Right cardiac atrium (tissue), 5 donors: Measurements from ENCODE around the gene UCKL1. TPM values are rescaled to one million over a fixed set of nuclear protein-coding genes. Genes with fewer than 3 reads are reported as not detected.
A peak's percentile ranks its signal among the peaks of the same experiment; 100 is the strongest.

Source experiments
- ATAC-seq, 2 donors: fragments of 200-7000 bp; cut with Tn5 transposase; one replicate each; pipeline versions ENCODE4 v1.8.0 to v1.9.1; 2020; ENCODE audit warnings: moderate library complexity in 2 of 2, mild to moderate bottlenecking in 1 of 2
- DNase-seq, 3 donors: peaks; one replicate each; pipeline ENCODE4 v3.0.0-alpha.2; 2020
- H3K27ac ChIP-seq: one replicate; pipeline ENCODE4 v1.5.1; 2013; ENCODE audit warnings: mild to moderate bottlenecking, low read length, control low read depth, moderate library complexity
- H3K27me3 ChIP-seq: one replicate; pipeline ENCODE4 v1.6.1; 2013; ENCODE audit not compliant: control insufficient read depth, insufficient read depth
- H3K4me1 ChIP-seq: one replicate; pipeline ENCODE4 v1.6.1; 2013; ENCODE audit warnings: low read length; ENCODE audit not compliant: control insufficient read depth, insufficient read depth
- H3K4me3 ChIP-seq: one replicate; pipeline ENCODE4 v1.5.1; 2013; ENCODE audit warnings: low read length, control low read depth
- H3K9me3 ChIP-seq: one replicate; pipeline ENCODE4 v1.6.1; 2013; ENCODE audit warnings: low read length; ENCODE audit not compliant: control insufficient read depth
- WGBS: extraction: QIAGEN DNeasy Blood & Tissue Kit; methylation state at CpG from one replicate; pipeline ENCODE4 v1.1.7; 2013; 5-methylcytosine and 5-hydroxymethylcytosine counted together
- intact Hi-C, 4 donors: fragments of 100-400 bp; cut with DNase I; formaldehyde crosslinking; loops; one replicate each; pipeline versions ENCODE4 v1.11.0 to v1.14.0; 2022 to 2023
- polyA plus RNA-seq: library from polyadenylated mRNA; stranded (reverse); fragments of 200-250 nt; gene quantifications from one replicate; pipeline ENCODE4 v1.2.3, GENCODE V29; 2013
- total RNA-seq, 4 donors: library from RNA; stranded (reverse); fragmentation: NEBNext Ultra II Directional; extraction: Animal tissue kit (Norgen Biotek cat#: 25700); gene quantifications; one replicate each; pipeline ENCODE4 v1.2.1, GENCODE V29; 2021
- donor health status: healthy with polysubstance abuse.
- donor health status: DM: no; HTN: yes; CAD: no.
- donor health status: DM: no; HTN: no; CAD: no.
- donor health status: DM: no; HTN: yes; CAD: no; lungs with severe emphysema.
- donor health status: DM: yes; HTN: yes; CAD: no.

The UCKL1 gene
- total and polyA plus RNA-seq, 5 donors: 35.5 to 47.0 (median 42.9) TPM

GRCh38 chr20:63950701-63951397, 5.4 kb downstream of the UCKL1 start:
- H3K4me1 ChIP-seq: peaks cover 17% of the 10 kb centered on the region
- 59% methylated on average over 20 of the region's 20 CpGs for WGBS
- DNase-seq (peak in 2 of 3 donors; percentile 75 to 77), ATAC-seq (peak; percentile 4 to 15)
- intact Hi-C loops: no loop called here
- H3K4me3 ChIP-seq: no peak overlapping the region
- peak overlapping the region; percentile 90 for H3K27ac ChIP-seq
- no peaks in the 10 kb centered on the region for H3K27me3 ChIP-seq
- no peaks in the 10 kb centered on the region for H3K9me3 ChIP-seq

- Histone ChIP-seq H3K27me3 (no peaks in the 10 kb centered on the region), H3K27ac (peak overlapping the region; percentile 22), H3K4me3 (no peak overlapping the region), H3K4me1 (peaks cover 14% of the 10 kb centered on the region), H3K9me3 (no peaks in the 10 kb centered on the region)
- intact Hi-C loops: no loop called here
- WGBS: 42% methylated on average over 27 of the region's 27 CpGs
- peak; percentile 31 to 73 (median 70) for DNase-seq
- no peak for ATAC-seq
These were observed 8.4 kb downstream of the UCKL1 start for GRCh38 chr20:63947638-63948456.

GRCh38 chr20:63946986-63947637, 9.1 kb downstream of the UCKL1 start:
- peak in 1 of 2 donors; percentile 3 for ATAC-seq
- peak; percentile 44 to 80 (median 73) for DNase-seq
- peaks cover 11% of the 10 kb centered on the region for H3K4me1 ChIP-seq
- H3K27ac ChIP-seq: peak overlapping the region; percentile 22
- H3K27me3 ChIP-seq: no peaks in the 10 kb centered on the region
- intact Hi-C loops: no loop called here
- 72% methylated on average over 15 of the region's 15 CpGs for WGBS
- no peak overlapping the region for H3K4me3 ChIP-seq
- H3K9me3 ChIP-seq: no peaks in the 10 kb centered on the region

GRCh38 chr20:63945921-63946920, 10.0 kb downstream of the UCKL1 start:
- DNase-seq: peak in 2 of 3 donors; percentile 62 to 66
- Histone ChIP-seq H3K27ac (no peak overlapping the region), H3K4me1 (peaks cover 8% of the 10 kb centered on the region), H3K4me3 (no peak overlapping the region), H3K27me3 (no peaks in the 10 kb centered on the region), H3K9me3 (no peaks in the 10 kb centered on the region)
- no peak for ATAC-seq
- 92% methylated on average over 39 of the region's 39 CpGs for WGBS
- intact Hi-C loops: no loop called here

- intact Hi-C loops: no loop called here
- peak in 2 of 3 donors; percentile 39 to 53 for DNase-seq
- Histone ChIP-seq H3K27ac (no peak overlapping the region), H3K9me3 (no peaks in the 10 kb centered on the region), H3K4me3 (no peak overlapping the region), H3K27me3 (no peaks in the 10 kb centered on the region), H3K4me1 (peaks cover 8% of the 10 kb centered on the region)
- no peak for ATAC-seq
- 84% methylated on average over 17 of the region's 17 CpGs for WGBS
These were observed 11.1 kb downstream of the UCKL1 start for GRCh38 chr20:63945031-63945658.

- no peak for ATAC-seq
- intact Hi-C loops: no loop called here
- H3K27ac ChIP-seq: no peak overlapping the region
These were observed 11.9 kb downstream of the UCKL1 start for GRCh38 chr20:63944078-63944941.

GRCh38 chr20:63943808-63944077, 12.5 kb downstream of the UCKL1 start:
- Histone ChIP-seq H3K4me3 (no peak overlapping the region), H3K27ac (no peak overlapping the region), H3K27me3 (no peaks in the 10 kb centered on the region), H3K9me3 (no peaks in the 10 kb centered on the region), H3K4me1 (peaks cover 3% of the 10 kb centered on the region)
- intact Hi-C loops: no loop called here
- DNase-seq: peak in 1 of 3 donors; percentile 64
- 92% methylated on average over 3 of the region's 3 CpGs for WGBS
- ATAC-seq: no peak

More at GRCh38 chr20:63944078-63944941, 11.9 kb downstream of the UCKL1 start:
- H3K4me3 ChIP-seq: no peak overlapping the region
- H3K9me3 ChIP-seq: no peaks in the 10 kb centered on the region
- peak in 2 of 3 donors; percentile 60 to 69 for DNase-seq
- H3K4me1 ChIP-seq: peaks cover 3% of the 10 kb centered on the region
- no peaks in the 10 kb centered on the region for H3K27me3 ChIP-seq
- WGBS: 91% methylated on average over 35 of the region's 35 CpGs

- 66% methylated on average over 19 of the region's 19 CpGs for WGBS
- no peak for ATAC-seq
- no peak overlapping the region for H3K4me3 ChIP-seq
- no peaks in the 10 kb centered on the region for H3K9me3 ChIP-seq
- intact Hi-C loops: no loop called here
- peak in 2 of 3 donors; percentile 56 to 61 for DNase-seq
- H3K27ac ChIP-seq: no peak overlapping the region
- peaks cover 3% of the 10 kb centered on the region for H3K4me1 ChIP-seq
- no peaks in the 10 kb centered on the region for H3K27me3 ChIP-seq
These were observed 13.0 kb downstream of the UCKL1 start for GRCh38 chr20:63942969-63943807.
